Caco-2 (cell line): ENCODE data around the gene LMAN2L. TPM values are rescaled to one million over a fixed set of nuclear protein-coding genes. Genes with fewer than 3 reads are reported as not detected.

Experiments used
- BruUV-seq: library from RNA; stranded (reverse); fragments of 400-500 nt; replicated peaks from 2 replicates; lab custom pipeline; 2021; lab: Mats Ljungman, UMichigan
- CTCF ChIA-PET: fragments of 300-600 bp; sonication (Branson Sonifier 250); formaldehyde crosslinking; loops from one replicate; lab custom pipeline; 2022; ENCODE audit warnings: antibody characterized with exemption; lab: Charles Lee
- POLR2A ChIA-PET: fragments of 300-600 bp; sonication (Branson Sonifier 250); formaldehyde crosslinking; loops from one replicate; lab custom pipeline; 2022; ENCODE audit warnings: antibody characterized with exemption; lab: Charles Lee
- DNase-seq, 2 experiments: peaks; one replicate each; pipeline versions ENCODE4 v3.0.0 to v3.0.0-alpha.2; 2020 to 2022
- H3K27me3 ChIP-seq: replicated peaks from 2 replicates; pipeline ENCODE4 v1.6.0; 2011; ENCODE audit warnings: low read length; ENCODE audit not compliant: control insufficient read depth, insufficient read depth
- H3K36me3 ChIP-seq: 2 replicates; pipeline ENCODE4 v1.5.1; 2011; ENCODE audit warnings: low read length; ENCODE audit not compliant: control insufficient read depth, insufficient read depth
- H3K4me1 ChIP-seq: fragments of 250-450 bp; sonication (Bioruptor Pico); 2 replicates; pipeline ENCODE4 v1.5.1; 2020; ENCODE audit warnings: mild to moderate bottlenecking
- H3K4me3 ChIP-seq: 2 replicates; pipeline ENCODE4 v1.5.1; 2011; ENCODE audit warnings: low read depth, mild to moderate bottlenecking, control low read depth, low read length
- H3K9me3 ChIP-seq: fragments of 250-450 bp; sonication (Bioruptor Pico); 2 replicates; pipeline ENCODE4 v1.5.1; 2020; ENCODE audit warnings: mild to moderate bottlenecking, moderate library complexity
- H3K27ac Mint-ChIP-seq: one replicate; pipeline ENCODE4 v1.8.0; 2022; ENCODE audit warnings: mixed read lengths; ENCODE audit not compliant: unreplicated experiment
- H3K27me3 Mint-ChIP-seq: one replicate; pipeline ENCODE4 v1.8.0; 2022; ENCODE audit warnings: mixed read lengths; ENCODE audit not compliant: insufficient read depth, unreplicated experiment
- H3K36me3 Mint-ChIP-seq: one replicate; pipeline ENCODE4 v1.8.0; 2022; ENCODE audit warnings: mild to moderate bottlenecking, mixed read lengths; ENCODE audit not compliant: insufficient read depth, unreplicated experiment
- H3K4me1 Mint-ChIP-seq: one replicate; pipeline ENCODE4 v1.8.0; 2022; ENCODE audit warnings: low read depth, mixed read lengths; ENCODE audit not compliant: unreplicated experiment
- H3K4me3 Mint-ChIP-seq: one replicate; pipeline ENCODE4 v1.8.0; 2022; ENCODE audit warnings: mild to moderate bottlenecking, moderate library complexity, mixed read lengths; ENCODE audit not compliant: unreplicated experiment
- H3K9me3 Mint-ChIP-seq: one replicate; pipeline ENCODE4 v1.8.0; 2022; ENCODE audit warnings: mixed read lengths; ENCODE audit not compliant: unreplicated experiment
- CTCF ChIP-seq, 2 experiments: fragments of 200-600 bp in 1 of 2; IDR thresholded peaks; 1 replicate in 1 of 2; 2 replicates in 1 of 2; pipeline versions ENCODE4 v1.5.1 to v1.8.0; 2011 to 2022; ENCODE audit warnings: antibody characterized with exemption in 1 of 2, control low read depth in 1 of 2, inconsistent platforms in 1 of 2, low read depth in 1 of 2, low read length in 1 of 2, mild to moderate bottlenecking in 1 of 2, moderate library complexity in 1 of 2; ENCODE audit not compliant: insufficient read depth in 1 of 2, severe bottlenecking in 1 of 2, unreplicated experiment in 1 of 2
- intact Hi-C: fragments of 100-400 bp; cut with micrococcal nuclease; formaldehyde crosslinking; loops from one replicate; pipeline ENCODE4 v1.10.0; 2022; ENCODE audit not compliant: unreplicated experiment
- total RNA-seq: library from RNA; stranded (reverse); gene quantifications from 2 replicates; pipeline ENCODE4 v1.2.3, GENCODE V29; 2022

The LMAN2L gene
- total RNA-seq, 1 experiment from 2014 or later = 27.4 TPM

GRCh38 chr2:96753661-96754282, 13.9 kb upstream of the LMAN2L start:
- no peak for TF ChIP-seq CTCF (IDR thresholded peaks at IDR 0.05; ENCODE audit: insufficient read depth in 1 of 2, low read depth in 1 of 2, low read length in 1 of 2, severe bottlenecking in 1 of 2, unreplicated experiment in 1 of 2)
- H3K9me3 Mint-ChIP-seq = no peaks in the 10 kb centered on the region
- H3K4me3 Mint-ChIP-seq = no peak overlapping the region
- ChIA-PET POLR2A (no interaction called here), CTCF (no interaction called here)
- no peaks in the 10 kb centered on the region for H3K9me3 ChIP-seq
- no peak overlapping the region for H3K4me3 ChIP-seq
- H3K27me3 Mint-ChIP-seq = no peaks in the 10 kb centered on the region
- H3K4me1 Mint-ChIP-seq = no peaks in the 10 kb centered on the region
- BruUV-seq = no TSS peak
- H3K27ac Mint-ChIP-seq = no peak overlapping the region
- intact Hi-C loops = no loop called here
- no peak for DNase-seq
- H3K36me3 ChIP-seq = no peaks in the 10 kb centered on the region
- H3K4me1 ChIP-seq = no peaks in the 10 kb centered on the region
- no peaks in the 10 kb centered on the region for H3K36me3 Mint-ChIP-seq
- no peaks in the 10 kb centered on the region for H3K27me3 ChIP-seq

GRCh38 chr2:96751800-96752199, 11.9 kb upstream of the LMAN2L start:
- DNase-seq = no peak
- intact Hi-C loops = no loop called here

GRCh38 chr2:96747061-96747617, 7.3 kb upstream of the LMAN2L start:
- TF ChIP-seq CTCF (IDR thresholded peaks at IDR 0.05; ENCODE audit: insufficient read depth in 1 of 2, low read depth in 1 of 2, low read length in 1 of 2, severe bottlenecking in 1 of 2, unreplicated experiment in 1 of 2) = no peak
- no peaks in the 10 kb centered on the region for H3K4me1 ChIP-seq
- Mint-ChIP-seq H3K36me3 (no peaks in the 10 kb centered on the region), H3K4me3 (no peak overlapping the region), H3K9me3 (no peaks in the 10 kb centered on the region), H3K4me1 (peaks cover 7% of the 10 kb centered on the region), H3K27me3 (no peaks in the 10 kb centered on the region), H3K27ac (no peak overlapping the region)
- H3K9me3 ChIP-seq = no peaks in the 10 kb centered on the region
- POLR2A ChIA-PET = no interaction called here
- intact Hi-C loops = no loop called here
- no peaks in the 10 kb centered on the region for H3K36me3 ChIP-seq
- CTCF ChIA-PET = no interaction called here
- DNase-seq = no peak
- H3K27me3 ChIP-seq = no peaks in the 10 kb centered on the region
- no TSS peak for BruUV-seq
- no peak overlapping the region for H3K4me3 ChIP-seq

More at GRCh38 chr2:96751800-96752199, 11.9 kb upstream of the LMAN2L start:
- H3K27me3 ChIP-seq = no peaks in the 10 kb centered on the region
- H3K27me3 Mint-ChIP-seq = no peaks in the 10 kb centered on the region
- H3K36me3 Mint-ChIP-seq = no peaks in the 10 kb centered on the region
- H3K4me1 ChIP-seq = no peaks in the 10 kb centered on the region
- CTCF ChIA-PET = no interaction called here
- POLR2A ChIA-PET = no interaction called here
- H3K9me3 Mint-ChIP-seq = no peaks in the 10 kb centered on the region
- no peaks in the 10 kb centered on the region for H3K36me3 ChIP-seq
- no peak overlapping the region for H3K4me3 ChIP-seq
- no peak overlapping the region for H3K4me3 Mint-ChIP-seq
- BruUV-seq = no TSS peak
- no peak for TF ChIP-seq CTCF (IDR thresholded peaks at IDR 0.05; ENCODE audit: insufficient read depth in 1 of 2, low read depth in 1 of 2, low read length in 1 of 2, severe bottlenecking in 1 of 2, unreplicated experiment in 1 of 2)
- no peaks in the 10 kb centered on the region for H3K9me3 ChIP-seq
- H3K4me1 Mint-ChIP-seq = peaks cover 7% of the 10 kb centered on the region
- no peak overlapping the region for H3K27ac Mint-ChIP-seq
